HepG2 (cell line): ENCODE results near the gene KRTAP4-16. TPM values are rescaled to one million over a fixed set of nuclear protein-coding genes. Genes with fewer than 3 reads are reported as not detected.

ENCODE experiments used
- ATAC-seq: fragments of 200-7000 bp; cut with Tn5 transposase; 3 replicates; pipeline ENCODE4 v1.9.1; 2020; ENCODE audit warnings: mild to moderate bottlenecking, moderate library complexity
- Bru-seq: library from RNA; stranded (reverse); fragments of 400-500 nt; gene quantifications from one replicate; lab custom pipeline; 2021; lab: Mats Ljungman, UMichigan
- BruChase-seq, 2 experiments: library from RNA; stranded (reverse); fragments of 400-500 nt; gene quantifications; one replicate each; lab custom pipeline; 2021; lab: Mats Ljungman, UMichigan
- BruUV-seq: library from RNA; stranded (reverse); fragments of 400-500 nt; replicated peaks from 2 replicates; lab custom pipeline; 2021; lab: Mats Ljungman, UMichigan
- CTCF ChIA-PET: fragments of 300-600 bp; formaldehyde crosslinking; extraction: SDS; loops from one replicate; lab custom pipeline; 2021; ENCODE audit warnings: low total read pairs, inconsistent platforms, low intra/inter-chr PET ratio; lab: Yijun Ruan, JAX
- POLR2A ChIA-PET: fragments of 350-600 bp; sonication (Branson Sonifier 250); formaldehyde crosslinking; loops from one replicate; lab custom pipeline; 2020; ENCODE audit warnings: antibody characterized with exemption, inconsistent platforms; lab: Yijun Ruan, JAX
- DNase-seq: peaks from one replicate; pipeline ENCODE4 v3.0.0-alpha.2; 2015; ENCODE audit warnings: low spot score
- FAIRE-seq: peaks from 3 replicates; lab custom pipeline; 2011; peaks lifted over from hg19 to GRCh38; lab: Jason Lieb, UNC
- H2AFZ ChIP-seq: one replicate; pipeline ENCODE4 v1.6.1; 2011; ENCODE audit warnings: low read length, inconsistent platforms
- H3K27ac ChIP-seq: fragments of 300-600 bp; 3 replicates; pipeline ENCODE4 v1.8.0; 2011; ENCODE audit warnings: mixed run types, mild to moderate bottlenecking, mixed read lengths, low read length, inconsistent platforms; ENCODE audit not compliant: insufficient read depth; ENCODE audit errors: extremely low read length
- H3K27me3 ChIP-seq, 2 experiments: fragments of 200-600 bp in 1 of 2; 2 replicates in 1 of 2; 3 replicates in 1 of 2; pipeline versions ENCODE4 v1.6.0 to v1.8.0; 2011; ENCODE audit warnings: low read length in 2 of 2, mild to moderate bottlenecking in 2 of 2, moderate library complexity in 2 of 2, inconsistent platforms in 1 of 2; ENCODE audit not compliant: insufficient read depth in 2 of 2, control insufficient read depth in 1 of 2
- H3K36me3 ChIP-seq, 2 experiments: fragments of 200-600 bp in 1 of 2; replicated peaks in 1 of 2; 2 replicates in 1 of 2; 3 replicates in 1 of 2; pipeline versions ENCODE4 v1.5.1 to v1.8.0; 2011; ENCODE audit warnings: low read length in 2 of 2, inconsistent platforms in 1 of 2; ENCODE audit not compliant: insufficient read depth in 2 of 2, control insufficient read depth in 1 of 2
- H3K4me1 ChIP-seq: 2 replicates; pipeline ENCODE4 v1.5.1; 2012; ENCODE audit warnings: low read length, inconsistent platforms; ENCODE audit not compliant: insufficient read depth
- H3K4me2 ChIP-seq: 2 replicates; pipeline ENCODE4 v1.6.0; 2011; ENCODE audit warnings: low read depth, low read length, inconsistent platforms
- H3K4me3 ChIP-seq, 3 experiments: fragments of 200-600 bp in 1 of 3; sonication (generic), shearing (Covaris generic) in 1 of 3; replicated peaks in 1 of 3; 2 replicates each; pipeline ENCODE4 v1.5.1; 2011 to 2016; ENCODE audit warnings: low read length in 3 of 3, inconsistent platforms in 2 of 3, low read depth in 2 of 3, mild to moderate bottlenecking in 2 of 3, control low read depth in 1 of 3, mixed read lengths in 1 of 3; ENCODE audit not compliant: insufficient read depth in 1 of 3
- H3K79me2 ChIP-seq: one replicate; pipeline ENCODE4 v1.6.1; 2011; ENCODE audit warnings: low read length, inconsistent platforms; ENCODE audit not compliant: insufficient read depth
- H3K9ac ChIP-seq: 2 replicates; pipeline ENCODE4 v1.6.0; 2011; ENCODE audit warnings: mild to moderate bottlenecking, low read depth, low read length, inconsistent platforms; ENCODE audit not compliant: insufficient read depth
- H3K9me3 ChIP-seq: 2 replicates; pipeline ENCODE4 v1.5.1; 2012; ENCODE audit warnings: mild to moderate bottlenecking, low read length
- H4K20me1 ChIP-seq: 2 replicates; pipeline ENCODE4 v1.6.0; 2011; ENCODE audit warnings: inconsistent platforms, mild to moderate bottlenecking, low read length, moderate library complexity; ENCODE audit not compliant: insufficient read depth
- FOXO4 ChIP-seq: sonication (generic); formaldehyde crosslinking; conservative IDR thresholded peaks from 2 replicates; pipeline ENCODE4 v1.8.1; 2023; ENCODE audit warnings: missing genetic modification reagents
- HMGXB3 ChIP-seq: sonication (generic); formaldehyde crosslinking; IDR thresholded peaks from 2 replicates; pipeline ENCODE4 v1.4.0; 2020; ENCODE audit warnings: missing genetic modification reagents, borderline replicate concordance
- MAFF ChIP-seq: IDR thresholded peaks from 2 replicates; pipeline ENCODE4 v1.6.1; 2011; ENCODE audit warnings: low read depth, low read length, improper control_type of control experiment
- MEF2D ChIP-seq: sonication (generic); formaldehyde crosslinking; IDR thresholded peaks from 2 replicates; pipeline ENCODE4 v1.5.1; 2020; ENCODE audit warnings: mild to moderate bottlenecking, missing genetic modification reagents
- NFE2 ChIP-seq: sonication (generic); formaldehyde crosslinking; IDR thresholded peaks from 2 replicates; pipeline ENCODE4 v1.4.0; 2020; ENCODE audit warnings: missing genetic modification reagents
- NFRKB ChIP-seq: fragments of 450-650 bp; IDR thresholded peaks from 2 replicates; pipeline ENCODE4 v1.6.1; 2017
- PCBP1 ChIP-seq: fragments of 200-400 bp; formaldehyde crosslinking; IDR thresholded peaks from 2 replicates; pipeline ENCODE4 v1.6.1; 2017; ENCODE audit warnings: mild to moderate bottlenecking, low read depth, low read length, borderline replicate concordance
- WGBS: methylation state at CpG from one replicate; pipeline ENCODE4 v1.1.6; 2017; ENCODE audit warnings: low lambda C conversion rate; 5-methylcytosine and 5-hydroxymethylcytosine counted together
- in situ Hi-C: cut with HindIII; loops from 2 replicates; pipeline ENCODE4 v1.10.0; 2017; ENCODE audit warnings: low pct_unique_long_range_greater_than_20kb; ENCODE audit not compliant: extremely low pct_ligation_motif_present
- intact Hi-C: fragments of 100-400 bp; cut with micrococcal nuclease; formaldehyde crosslinking; loops from one replicate; pipeline ENCODE4 v1.10.0; 2022; ENCODE audit not compliant: unreplicated experiment
- long read RNA-seq, 2 experiments: library from RNA in 1 of 2; library from polyadenylated mRNA in 1 of 2; stranded (forward) in 1 of 2; unstranded in 1 of 2; transcript quantifications; one replicate each; pipeline ENCODE4 v2.0.0, GENCODE V29; 2019 to 2022
- polyA minus RNA-seq, 3 experiments: library from RNA; depleted of rRNA, polyadenylated mRNA; stranded (reverse); fragments of >200 nt; gene quantifications; 2 replicates each; pipeline ENCODE4 v1.2.3, GENCODE V29; 2011; ENCODE audit warnings: low replicate concordance in 1 of 3
- polyA plus RNA-seq, 8 experiments: library from polyadenylated mRNA; depleted of rRNA in 3 of 8; stranded (reverse) in 7 of 8; unstranded in 1 of 8; fragments of >200 nt; fragmentation: Illumina TruSeq in 4 of 8; extraction: Trizol in 4 of 8; gene quantifications; 2 replicates each; pipeline versions ENCODE4 v1.2.1 to v1.2.3, GENCODE V29; 2011 to 2016; ENCODE audit warnings: low read depth in 4 of 8, missing spikeins in 1 of 8, mixed read lengths in 1 of 8; ENCODE audit not compliant: insufficient read depth in 1 of 8
- total RNA-seq, 5 experiments: library from RNA; depleted of rRNA; stranded (reverse); fragments of >200 nt; fragmentation: Illumina TruSeq; extraction: Trizol; gene quantifications; 2 replicates each; pipeline ENCODE4 v1.2.3, GENCODE V29; 2016; ENCODE audit warnings: low read depth in 1 of 5

The KRTAP4-16 gene
- total RNA-seq (2016; rRNA removed; fragmentation: Illumina TruSeq; extraction: Trizol) (not detected in 2 replicates), polyA plus RNA-seq (2011; rRNA removed) (not detected in 2 replicates), polyA minus RNA-seq (2011; rRNA and poly(A)+ RNA removed; ENCODE audit: low replicate concordance) (not detected in 2 replicates), Bru-seq, nascent RNA (not detected), BruChase-seq, experiment 1, labeled RNA remaining after a 6-hour chase (not detected), BruChase-seq, experiment 2, labeled RNA remaining after a 2-hour chase (not detected)
- total RNA-seq (2016; cell fraction: cytosol; rRNA removed; fragmentation: Illumina TruSeq; extraction: Trizol; ENCODE audit: low read depth), result not detected in 2 replicates
- not detected in 2 replicates for total RNA-seq (2016; cell fraction: insoluble cytoplasmic fraction; rRNA removed; fragmentation: Illumina TruSeq; extraction: Trizol)
- total RNA-seq (2016; cell fraction: membrane; rRNA removed; fragmentation: Illumina TruSeq; extraction: Trizol), result not detected in 2 replicates
- not detected in 2 replicates for total RNA-seq (2016; cell fraction: nucleus; rRNA removed; fragmentation: Illumina TruSeq; extraction: Trizol)
- not detected in 2 replicates for polyA plus RNA-seq (2011; cell fraction: cytosol; rRNA removed)
- polyA plus RNA-seq (2011; cell fraction: nucleus; rRNA removed), result not detected in 2 replicates
- polyA plus RNA-seq (2012), result not detected in 2 replicates
- not detected in 2 replicates for polyA plus RNA-seq (2016; cell fraction: cytosol; fragmentation: Illumina TruSeq; extraction: Trizol; ENCODE audit: low read depth)
- not detected in 2 replicates for polyA plus RNA-seq (2016; cell fraction: insoluble cytoplasmic fraction; fragmentation: Illumina TruSeq; extraction: Trizol; ENCODE audit: low read depth)
- not detected in 2 replicates for polyA plus RNA-seq (2016; cell fraction: membrane; fragmentation: Illumina TruSeq; extraction: Trizol; ENCODE audit: low read depth)
- polyA plus RNA-seq (2016; cell fraction: nucleus; fragmentation: Illumina TruSeq; extraction: Trizol; ENCODE audit: insufficient read depth, low read depth), result not detected in 2 replicates
- polyA minus RNA-seq (2011; cell fraction: cytosol; rRNA and poly(A)+ RNA removed), result not detected in 2 replicates
- not detected in 2 replicates for polyA minus RNA-seq (2011; cell fraction: nucleus; rRNA and poly(A)+ RNA removed)
- long read RNA-seq, experiment 1, result 0 reads
- long read RNA-seq, experiment 2, result 0 reads

- no peaks in the 10 kb centered on the region for H3K36me3 ChIP-seq
- WGBS, result 21% methylated on average over 10 of the region's 10 CpGs
- H4K20me1 ChIP-seq, result no peaks in the 10 kb centered on the region
- H3K79me2 ChIP-seq, result no peaks in the 10 kb centered on the region
- CTCF ChIA-PET, result no interaction called here
- H3K27me3 ChIP-seq, result peaks cover 0 to 11% of the 10 kb centered on the region in 2 experiments; a peak in 2 of 5 replicates
- POLR2A ChIA-PET, result no interaction called here
- ATAC-seq (no peak), DNase-seq (no peak), FAIRE-seq (no peak)
- no peaks in the 10 kb centered on the region for H3K4me1 ChIP-seq
- in situ Hi-C loops, result no loop called here
- no peak within 1 kb of the TSS for H2AFZ ChIP-seq
- TF ChIP-seq NFE2 (CRISPR knock-in tag) (no peak), PCBP1 (0 out of 2 replicates have a peak, but pooled peaks have one; percentile 40)
- BruUV-seq, result no TSS peak
- H3K4me3 ChIP-seq, result no peak within 1 kb of the TSS
- H3K9ac ChIP-seq, result no peak within 1 kb of the TSS
- no peak within 1 kb of the TSS for H3K4me2 ChIP-seq
- H3K27ac ChIP-seq, result no peak within 1 kb of the TSS
- H3K9me3 ChIP-seq, result no peaks in the 10 kb centered on the region
- intact Hi-C loops, result no loop called here
Measured at GRCh38 chr17:41101586-41102259, at the start of gene KRTAP4-16. Gene KRTAP4-16, minus strand, starts transcription at chr17:41102209. Its CDS starts 0 bp downstream, at chr17:41102209.

DNA sequence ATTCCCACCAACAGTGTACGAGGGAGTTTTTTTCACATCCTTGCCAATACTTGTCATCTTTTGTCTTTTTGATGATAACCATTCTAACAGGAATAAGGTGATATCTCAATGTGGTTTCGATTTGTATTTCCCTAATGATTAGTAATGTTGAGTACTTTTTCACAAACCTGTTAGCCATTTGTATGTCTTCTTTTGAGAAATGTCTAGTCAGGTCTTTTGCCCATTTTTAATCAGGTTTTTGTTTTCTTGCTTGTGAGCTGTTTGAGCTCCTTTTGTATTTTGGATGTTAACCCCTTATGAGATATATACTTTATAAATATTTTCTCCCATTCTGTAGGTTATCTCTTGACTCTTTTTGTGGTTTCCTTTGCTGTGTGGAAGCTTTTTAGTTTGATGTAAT, 49.5 kb upstream of the KRTAP4-16 start:
- H4K20me1 ChIP-seq, result no peaks in the 10 kb centered on the region
- BruUV-seq, result no TSS peak
- DNase-seq (no peak), ATAC-seq (no peak), FAIRE-seq (no peak)
- no peaks in the 10 kb centered on the region for H3K79me2 ChIP-seq
- no peaks in the 10 kb centered on the region for H3K9me3 ChIP-seq
- H3K4me1 ChIP-seq, result no peaks in the 10 kb centered on the region
- H3K4me3 ChIP-seq, result no peak overlapping the region
- H3K36me3 ChIP-seq, result no peaks in the 10 kb centered on the region
- no peak overlapping the region for H2AFZ ChIP-seq
- intact Hi-C loops, result no loop called here
- H3K4me2 ChIP-seq, result no peak overlapping the region
- no peak overlapping the region for H3K9ac ChIP-seq
- no peak overlapping the region for H3K27ac ChIP-seq
- in situ Hi-C loops, result no loop called here
- ChIA-PET POLR2A (no interaction called here), CTCF (no interaction called here)
- H3K27me3 ChIP-seq, result no peaks in the 10 kb centered on the region; a peak in 1 of 5 replicates
- 17% methylated on average over 2 of the region's 2 CpGs for WGBS
- TF ChIP-seq NFRKB (no peak), FOXO4 (CRISPR knock-in tag) (no peak), MEF2D (CRISPR knock-in tag) (no peak), MAFF (peak; percentile 50; the same call in 1 of the 2 replicates), HMGXB3 (CRISPR knock-in tag) (no peak)
